ENCODE measurements around the gene KIT. TPM values are rescaled to one million over a fixed set of nuclear protein-coding genes. Genes with fewer than 3 reads are reported as not detected.

The KIT gene
- total and polyA plus RNA-seq, 4 donors: 3.9 to 74.4 (median 15.3) TPM

GRCh38 chr4:54745031-54745770, 87.4 kb downstream of the KIT start:
- peaks cover 0 to 3% (median under 1%) of the 10 kb centered on the region in 4 donors for H3K9me3 ChIP-seq (ENCODE audit: control insufficient read depth in 4 of 4, insufficient read depth in 3 of 4, low read length in 3 of 4)
- no peak for TF ChIP-seq CTCF (IDR thresholded peaks at IDR 0.05; ENCODE audit: control extremely low read depth, extremely low read depth)
- H3K27me3 ChIP-seq (ENCODE audit: control insufficient read depth in 3 of 3, insufficient read depth in 3 of 3, low read length in 2 of 3): no peaks in the 10 kb centered on the region
- H3K27ac ChIP-seq (ENCODE audit: low read depth in 1 of 2, low read length in 1 of 2): no peak overlapping the region
- no peak for ATAC-seq (ENCODE audit: insufficient read depth, low FRiP score)
- 98 to 99% methylated on average over 2 of the region's 2 CpGs for WGBS, 2 donors
- no peak for DNase-seq
- peaks cover 0 to 2% (median 0%) of the 10 kb centered on the region in 4 donors for H3K36me3 ChIP-seq (ENCODE audit: control insufficient read depth in 4 of 4, insufficient read depth in 4 of 4, low read length in 4 of 4)
- no peak overlapping the region for H3K9ac ChIP-seq (ENCODE audit: insufficient read depth in 1 of 2, low read length in 2 of 2)
- no peak overlapping the region for H3K4me3 ChIP-seq
- H3K4me1 ChIP-seq (ENCODE audit: control insufficient read depth in 5 of 5, insufficient read depth in 5 of 5, low read length in 5 of 5): peaks cover 0 to 2% (median 0%) of the 10 kb centered on the region in 5 donors

- no peak for TF ChIP-seq CTCF (IDR thresholded peaks at IDR 0.05; ENCODE audit: control extremely low read depth, extremely low read depth)
- Histone ChIP-seq H3K27me3 (ENCODE audit: control insufficient read depth in 3 of 3, insufficient read depth in 3 of 3, low read length in 2 of 3) (no peaks in the 10 kb centered on the region), H3K27ac (ENCODE audit: low read depth in 1 of 2, low read length in 1 of 2) (no peak overlapping the region), H3K4me1 (ENCODE audit: control insufficient read depth in 5 of 5, insufficient read depth in 5 of 5, low read length in 5 of 5) (peaks cover 0 to 2% (median 0%) of the 10 kb centered on the region in 5 donors), H3K9me3 (ENCODE audit: control insufficient read depth in 4 of 4, insufficient read depth in 3 of 4, low read length in 3 of 4) (peaks cover 0 to 3% (median under 1%) of the 10 kb centered on the region in 4 donors), H3K9ac (ENCODE audit: insufficient read depth in 1 of 2, low read length in 2 of 2) (no peak overlapping the region), H3K4me3 (no peak overlapping the region), H3K36me3 (ENCODE audit: control insufficient read depth in 4 of 4, insufficient read depth in 4 of 4, low read length in 4 of 4) (peaks cover 0 to 2% (median 0%) of the 10 kb centered on the region in 4 donors)
- no peak for ATAC-seq (ENCODE audit: insufficient read depth, low FRiP score)
- 72 to 73% methylated on average over 2 of the region's 2 CpGs for WGBS, 2 donors
- DNase-seq: no peak
These were observed 88.5 kb downstream of the KIT start for GRCh38 chr4:54746218-54746617.

GRCh38 chr4:54750341-54750740, 92.6 kb downstream of the KIT start:
- Histone ChIP-seq H3K9me3 (ENCODE audit: control insufficient read depth in 4 of 4, insufficient read depth in 3 of 4, low read length in 3 of 4) (no peaks in the 10 kb centered on the region), H3K27ac (ENCODE audit: low read depth in 1 of 2, low read length in 1 of 2) (no peak overlapping the region), H3K4me3 (no peak overlapping the region), H3K9ac (ENCODE audit: insufficient read depth in 1 of 2, low read length in 2 of 2) (no peak overlapping the region), H3K27me3 (ENCODE audit: control insufficient read depth in 3 of 3, insufficient read depth in 3 of 3, low read length in 2 of 3) (no peaks in the 10 kb centered on the region), H3K36me3 (ENCODE audit: control insufficient read depth in 4 of 4, insufficient read depth in 4 of 4, low read length in 4 of 4) (peaks cover 0 to 2% (median 0%) of the 10 kb centered on the region in 4 donors), H3K4me1 (ENCODE audit: control insufficient read depth in 5 of 5, insufficient read depth in 5 of 5, low read length in 5 of 5) (no peaks in the 10 kb centered on the region)
- no peak for ATAC-seq (ENCODE audit: insufficient read depth, low FRiP score)
- TF ChIP-seq CTCF (IDR thresholded peaks at IDR 0.05; ENCODE audit: control extremely low read depth, extremely low read depth): no peak
- no peak for DNase-seq
